ENCODE data around the gene HTT-AS.
A peak's percentile ranks its signal among the peaks of the same experiment; 100 is the strongest.
"Not testable (repeated sequence)": the region's sequence is repeated elsewhere in the genome, so short reads cannot be mapped to it uniquely, and the experiment has no call there.

The HTT-AS gene

DNA sequence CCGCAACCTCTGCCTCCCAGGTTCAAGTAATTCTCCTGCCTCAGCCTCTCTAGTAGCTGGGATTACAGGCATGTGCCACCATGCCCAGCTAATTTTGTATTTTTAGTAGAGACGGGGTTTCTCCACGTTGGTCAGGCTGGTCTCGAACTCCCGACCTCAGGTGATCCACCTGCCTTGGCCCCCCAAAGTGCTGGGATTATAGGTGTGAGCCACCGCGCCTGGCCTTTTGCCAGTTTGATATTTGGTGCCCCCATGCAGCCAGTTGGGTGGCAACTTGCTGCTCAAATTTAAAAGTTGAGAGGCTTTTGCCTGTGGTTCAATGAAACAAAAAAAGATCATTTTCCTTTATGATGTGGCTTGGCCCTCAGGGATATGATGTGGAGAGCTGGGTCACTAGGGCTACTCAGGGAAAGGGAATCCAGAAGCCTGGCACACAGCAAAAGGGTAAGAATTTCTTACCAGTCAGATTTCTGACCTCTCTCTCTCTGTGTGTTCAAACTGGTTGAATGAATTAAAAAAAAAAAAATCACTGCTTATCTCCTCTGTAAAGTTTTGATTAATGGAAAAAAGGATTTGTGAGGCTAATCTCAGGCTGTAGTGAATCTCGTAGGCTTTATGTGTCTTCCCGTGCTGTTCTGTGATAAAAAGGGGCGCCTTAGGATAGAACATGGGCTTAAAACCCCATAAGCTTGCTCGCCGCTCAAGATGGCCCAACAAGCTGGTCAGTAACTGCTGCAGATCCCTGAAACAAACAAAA is 23.0 kb downstream of the HTT-AS start:
- DNase-seq (ENCODE audit: low read depth, low spot score), result not testable (repeated sequence)

GRCh38 chr4:3047464-3048286 is 26.7 kb downstream of the HTT-AS start:
- DNase-seq (ENCODE audit: low read depth, low spot score), result peak; percentile 57

- DNase-seq (ENCODE audit: low read depth, low spot score), result no peak
Measured at GRCh38 chr4:3046623-3047022, 27.7 kb downstream of the HTT-AS start.

DNA sequence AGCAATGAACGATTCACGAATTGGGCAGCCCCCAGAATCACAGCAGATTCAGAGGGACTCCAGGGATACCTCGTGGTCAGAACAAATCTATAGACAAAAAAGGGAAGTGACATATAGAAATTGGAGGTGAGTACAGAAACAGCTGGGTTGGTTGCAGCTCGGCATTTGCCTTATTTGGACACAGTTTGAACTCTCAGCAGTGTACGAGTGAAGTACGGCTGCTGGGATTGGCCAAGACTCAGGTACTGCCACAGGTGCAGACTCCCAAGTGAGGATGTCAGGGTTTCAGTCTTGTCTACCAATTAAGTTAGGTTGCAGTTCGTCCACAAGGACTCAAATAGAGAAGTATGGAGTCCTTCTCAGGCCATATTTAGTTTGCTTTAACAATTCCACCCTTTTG is 28.2 kb downstream of the HTT-AS start:
- no peak for DNase-seq (ENCODE audit: low read depth, low spot score)

GRCh38 chr4:3044870-3045819 is 29.2 kb downstream of the HTT-AS start:
- no peak for DNase-seq (ENCODE audit: low read depth, low spot score)

- DNase-seq (ENCODE audit: low read depth, low spot score), result no peak
Measured at GRCh38 chr4:3043282-3044020, 30.9 kb downstream of the HTT-AS start.

DNA sequence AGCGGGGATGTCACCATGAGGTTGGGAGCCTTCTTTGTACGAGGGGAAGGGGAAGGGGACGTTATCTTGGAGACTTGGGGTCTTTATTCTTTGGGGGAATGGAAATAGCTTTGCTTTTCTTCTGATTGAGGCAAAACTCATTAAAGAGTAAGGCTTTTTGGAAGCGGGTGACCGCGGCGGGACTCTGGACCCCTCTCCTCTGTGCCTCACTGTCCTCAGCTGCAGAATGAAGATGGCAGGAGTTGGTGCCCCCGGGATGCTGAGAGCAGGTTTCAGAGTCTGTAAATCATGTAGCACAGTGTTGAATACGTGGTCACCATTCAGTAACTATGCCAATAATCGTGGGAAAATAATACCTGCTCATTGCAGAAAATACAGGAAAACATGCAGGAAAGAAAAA is 32.1 kb downstream of the HTT-AS start:
- DNase-seq (ENCODE audit: low read depth, low spot score), result no peak

- no peak for DNase-seq (ENCODE audit: low read depth, low spot score)
Measured at GRCh38 chr4:3041192-3042142, 32.9 kb downstream of the HTT-AS start.

DNA sequence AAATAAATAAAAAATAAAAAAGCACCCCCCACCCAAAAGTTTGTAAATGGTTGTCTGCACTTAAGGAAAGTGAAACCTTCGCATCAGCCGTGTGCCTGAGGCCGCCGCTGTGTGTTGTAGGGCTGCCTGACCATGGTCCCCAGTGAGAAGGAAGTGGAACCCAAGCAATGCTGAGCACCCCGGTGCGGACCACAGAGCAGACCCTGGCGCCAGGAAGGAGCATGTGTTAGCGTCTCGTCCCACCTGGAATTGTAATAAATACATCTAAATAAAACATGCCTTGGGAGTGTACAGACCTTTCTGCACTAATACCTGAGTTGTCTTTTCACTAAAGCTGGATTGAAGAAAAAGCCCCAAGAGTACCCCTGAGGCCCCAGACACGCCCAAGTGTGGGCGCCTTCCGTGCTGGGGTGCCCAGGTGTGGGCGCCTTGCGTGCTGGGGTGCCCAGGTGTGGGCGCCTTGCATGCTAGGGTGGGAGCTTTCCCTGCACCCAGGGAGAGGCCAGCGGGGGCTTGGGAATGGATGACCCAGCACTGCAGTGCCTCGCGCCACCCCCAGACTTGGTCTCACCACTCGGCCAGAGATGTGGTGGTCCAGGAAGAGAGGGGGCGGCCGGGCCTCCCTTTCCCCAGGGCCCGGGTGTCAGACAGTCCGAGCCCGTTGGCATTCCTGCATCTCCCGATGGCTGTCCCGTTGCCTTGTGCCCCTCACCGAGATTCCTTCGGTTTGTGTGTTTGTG is 33.7 kb downstream of the HTT-AS start:
- DNase-seq (ENCODE audit: low read depth, low spot score), result no peak

- no peak for DNase-seq (ENCODE audit: low read depth, low spot score)
Measured at GRCh38 chr4:3039706-3040366, 34.5 kb downstream of the HTT-AS start.

GRCh38 chr4:3037957-3038461 is 36.3 kb downstream of the HTT-AS start:
- DNase-seq (ENCODE audit: low read depth, low spot score), result no peak

GRCh38 chr4:3036131-3036952 is 38.0 kb downstream of the HTT-AS start:
- DNase-seq (ENCODE audit: low read depth, low spot score), result no peak

DNA sequence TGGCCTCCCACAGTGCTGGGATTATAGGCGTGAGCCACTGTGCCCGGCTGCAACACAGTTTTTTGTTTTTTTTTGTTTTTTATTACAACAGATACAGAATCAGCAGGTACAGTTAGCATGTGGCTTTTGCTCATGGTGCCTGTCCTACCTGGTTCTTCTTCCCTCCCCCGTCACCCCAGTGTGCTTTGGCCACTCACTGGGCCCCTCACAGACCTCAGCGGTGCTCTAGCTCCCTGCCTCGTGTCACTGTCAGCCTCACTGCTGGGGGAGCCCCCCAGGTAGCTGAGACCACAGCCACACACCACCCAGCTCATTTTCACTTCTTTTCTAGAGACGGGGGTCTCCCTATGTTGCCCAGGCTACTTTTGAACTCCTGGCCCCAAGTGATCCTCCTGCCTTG is 38.7 kb downstream of the HTT-AS start:
- DNase-seq (ENCODE audit: low read depth, low spot score), result no peak

GRCh38 chr4:3035249-3035648 is 39.1 kb downstream of the HTT-AS start:
- DNase-seq (ENCODE audit: low read depth, low spot score), result no peak

GRCh38 chr4:3034231-3034630 is 40.1 kb downstream of the HTT-AS start:
- no peak for DNase-seq (ENCODE audit: low read depth, low spot score)

DNA sequence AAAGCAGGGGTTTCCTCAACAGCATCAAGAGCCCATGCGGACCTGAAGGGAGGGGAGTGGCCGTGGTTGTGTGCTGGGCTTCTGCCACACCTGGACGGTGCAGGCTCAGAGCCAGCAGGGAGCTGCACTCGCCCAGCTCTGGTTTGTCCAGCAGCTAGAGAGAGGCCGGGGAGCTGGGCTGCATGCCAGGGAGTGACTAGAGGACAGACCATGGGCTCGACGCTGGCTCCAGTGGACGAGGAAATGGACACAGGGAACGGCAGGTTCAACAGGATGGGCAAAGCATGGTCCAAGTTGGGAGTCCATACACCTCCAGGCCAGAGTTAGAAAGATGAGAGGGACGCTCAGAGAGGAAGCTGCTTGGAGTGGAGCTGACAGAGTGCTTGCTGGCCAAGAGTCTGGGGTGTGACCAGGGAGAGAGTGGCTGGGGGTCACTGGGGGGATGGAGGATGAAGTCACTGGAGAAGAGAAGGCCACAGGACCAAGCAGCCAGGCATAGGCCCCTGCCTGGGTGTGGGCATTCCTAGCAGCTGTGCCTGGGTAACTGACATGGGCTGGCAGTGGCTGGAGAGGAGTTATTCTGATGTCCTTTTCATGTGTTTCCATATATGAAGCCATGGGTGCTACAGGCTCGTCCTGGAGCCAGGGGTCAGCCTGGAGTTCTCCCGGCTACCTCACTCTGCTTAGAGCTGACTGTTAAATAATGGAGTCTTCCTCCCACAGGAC is 42.8 kb downstream of the HTT-AS start:
- DNase-seq (ENCODE audit: low read depth, low spot score), result no peak

Data from iPS DF 19.7 (cell line).